ENCODE data around the gene MEF2D.

- TF ChIP-seq CTCF (conservative IDR thresholded peaks at IDR 0.05; ENCODE audit: low read depth, low read length) (no peak), EZH2 (IDR thresholded peaks at IDR 0.05; ENCODE audit: borderline replicate concordance, low read depth, low read length, poor library complexity, severe bottlenecking) (no peak)
These were observed 8.3 kb upstream of the MEF2D start for GRCh38 chr1:156508955-156509234.

Data from A673 (cell line).